GM18507 (cell line): ENCODE measurements around the gene LRRC43.

Experiments
- DNase-seq: peaks from one replicate; pipeline ENCODE4 v3.0.0; 2011; ENCODE audit warnings: low read depth; ENCODE audit not compliant: insufficient read length; ENCODE audit errors: extremely low spot score
- FAIRE-seq: peaks from 2 replicates; lab custom pipeline; 2011; peaks lifted over from hg19 to GRCh38; lab: Jason Lieb, UNC

LRRC43 gene

DNA sequence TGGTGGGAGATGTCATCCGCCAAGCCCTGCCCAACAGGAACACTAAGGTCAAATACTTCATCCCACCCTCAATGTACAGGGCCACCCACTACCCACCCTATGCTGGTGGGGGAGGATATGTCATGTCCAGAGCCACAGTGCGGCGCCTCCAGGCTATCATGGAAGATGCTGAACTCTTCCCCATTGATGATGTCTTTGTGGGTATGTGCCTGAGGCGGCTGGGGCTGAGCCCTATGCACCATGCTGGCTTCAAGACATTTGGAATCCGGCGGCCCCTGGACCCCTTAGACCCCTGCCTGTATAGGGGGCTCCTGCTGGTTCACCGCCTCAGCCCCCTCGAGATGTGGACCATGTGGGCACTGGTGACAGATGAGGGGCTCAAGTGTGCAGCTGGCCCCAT, 24.1 kb downstream of the LRRC43 start:
- FAIRE-seq (no peak), DNase-seq (no peak)

DNA sequence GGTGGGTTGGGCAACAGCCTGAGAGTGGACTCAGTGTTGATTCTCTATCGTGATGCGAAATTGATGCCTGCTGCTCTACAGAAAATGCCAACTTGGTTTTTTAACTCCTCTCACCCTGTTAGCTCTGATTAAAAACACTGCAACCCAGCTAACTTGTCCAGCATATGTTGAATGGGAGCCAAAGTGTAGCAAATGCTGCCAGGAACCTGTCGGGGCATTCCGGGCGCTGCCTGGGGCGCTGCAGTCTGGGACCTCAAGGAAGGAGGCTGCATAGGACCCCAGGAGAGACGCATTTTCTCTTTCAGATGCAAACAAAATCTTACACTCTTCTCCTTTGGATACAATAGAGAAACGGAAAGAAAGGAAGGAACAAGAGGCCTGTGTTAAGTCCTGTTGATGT, 24.5 kb downstream of the LRRC43 start:
- DNase-seq (no peak), FAIRE-seq (no peak)

DNA sequence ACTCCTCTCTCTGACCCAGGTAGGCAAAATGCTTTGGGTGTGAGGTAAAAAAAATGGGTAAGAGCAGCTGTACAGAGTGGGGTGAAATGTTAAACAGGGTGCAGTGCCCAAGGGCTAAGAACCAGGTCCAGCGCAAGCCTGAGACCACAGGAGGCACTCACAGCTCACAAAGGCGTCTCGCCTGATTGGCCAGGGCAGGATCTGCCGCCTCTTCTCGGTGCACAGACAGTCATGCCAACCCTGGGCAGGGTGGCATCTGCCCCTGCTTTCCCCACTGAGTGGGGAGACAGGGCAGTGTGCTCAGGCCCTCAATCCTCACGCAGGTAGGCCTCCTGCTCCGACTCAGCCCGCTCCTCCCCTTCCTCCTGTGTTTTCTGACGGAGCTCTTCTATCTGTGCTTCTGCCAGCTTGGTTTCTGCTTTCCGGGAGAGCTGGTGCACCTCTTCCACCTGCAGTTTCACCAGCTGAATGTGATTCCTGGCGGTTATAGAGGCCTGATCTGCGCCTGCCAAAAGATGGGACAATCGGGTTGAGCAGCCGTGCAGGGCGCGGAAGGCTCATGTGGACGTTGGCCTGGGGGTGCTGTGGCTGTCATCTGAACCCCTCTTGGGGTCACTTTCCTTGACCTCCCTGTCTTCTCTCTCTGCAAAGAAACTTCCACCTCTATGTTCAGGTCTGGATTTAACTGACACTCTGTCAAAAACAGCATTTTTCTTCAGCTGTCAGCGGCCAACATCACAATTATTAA, 25.3 kb downstream of the LRRC43 start:
- DNase-seq = no peak
- no peak for FAIRE-seq

DNA sequence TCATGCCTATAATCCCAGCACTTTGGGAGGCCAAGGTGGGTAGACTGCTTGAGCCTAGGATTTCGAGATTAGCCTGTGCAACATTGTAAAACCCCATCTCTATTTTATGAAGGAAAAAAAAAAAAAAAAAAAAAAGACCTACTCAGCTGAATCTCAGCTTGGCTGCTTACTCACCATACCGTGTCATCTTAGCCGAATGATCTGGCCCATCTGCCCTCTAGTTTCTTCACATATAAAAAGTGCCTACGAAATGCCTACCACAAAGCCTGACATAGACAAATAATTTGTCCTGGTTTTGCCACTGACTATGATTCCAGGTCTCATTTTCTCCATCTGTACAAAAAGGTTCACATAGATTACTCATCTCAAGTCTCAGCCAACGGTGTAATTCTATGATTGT, 32.8 kb downstream of the LRRC43 start:
- DNase-seq = no peak
- no peak for FAIRE-seq

DNA sequence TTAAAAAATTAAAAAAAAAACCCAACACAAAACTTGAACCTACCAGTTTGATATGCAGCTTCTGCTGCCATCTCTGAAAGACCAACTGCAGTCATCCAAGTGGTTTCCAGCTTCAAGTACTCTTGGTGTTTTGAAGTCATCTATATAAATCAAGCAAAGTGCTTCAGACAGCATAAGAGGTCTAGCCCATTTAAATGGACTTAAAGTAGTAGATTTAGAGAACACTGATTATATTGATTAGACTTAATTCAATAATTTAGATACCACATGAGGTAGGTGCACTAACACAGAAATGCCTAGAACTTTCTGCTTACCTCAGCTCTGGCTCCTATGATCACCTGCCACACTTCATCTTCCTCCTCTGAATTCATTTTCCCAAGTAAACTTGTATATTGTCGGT, 33.5 kb downstream of the LRRC43 start:
- FAIRE-seq (no peak), DNase-seq (no peak)

DNA sequence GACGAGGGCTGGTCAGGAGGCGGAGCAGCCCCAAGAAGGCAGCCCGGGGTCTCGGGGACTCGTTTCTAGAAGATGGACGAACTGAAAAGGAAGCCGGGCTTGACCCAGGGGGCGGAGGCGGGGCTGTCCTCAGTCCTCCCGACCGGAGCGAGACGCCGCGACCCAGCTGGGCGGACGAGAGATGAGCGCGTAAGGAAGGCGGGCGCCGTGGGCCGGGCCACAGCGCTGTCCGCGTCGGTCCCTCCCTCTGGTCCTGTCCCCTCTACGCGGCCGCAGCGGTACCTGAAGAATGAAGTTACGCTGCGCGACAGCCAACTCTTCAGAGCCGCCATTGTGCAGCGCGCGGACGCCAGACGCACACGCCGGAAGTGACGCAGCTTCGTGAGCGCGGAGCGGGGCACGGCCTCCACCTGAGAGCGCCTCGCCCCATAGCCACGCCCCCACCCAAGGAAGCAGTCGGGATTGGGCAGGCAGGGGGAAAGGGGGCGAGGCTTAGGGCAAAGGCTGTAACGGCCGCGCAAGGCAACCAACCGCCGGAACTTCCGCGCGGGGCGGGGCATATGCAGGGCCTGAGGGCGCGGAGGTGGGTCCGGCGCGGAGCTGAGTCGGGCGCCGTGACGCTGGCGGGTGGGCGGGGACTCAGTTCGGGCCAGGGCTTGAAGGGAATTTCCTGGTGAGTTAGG, 42.9 kb downstream of the LRRC43 start, which contains the start of gene DIABLO:
Gene DIABLO, minus strand, starts transcription at position 370 of the 683 bp plus-strand sequence. Its CDS starts 38 bp downstream, at position 332.
- DNase-seq = peak; percentile 93
- peak; percentile 100 for FAIRE-seq

DNA sequence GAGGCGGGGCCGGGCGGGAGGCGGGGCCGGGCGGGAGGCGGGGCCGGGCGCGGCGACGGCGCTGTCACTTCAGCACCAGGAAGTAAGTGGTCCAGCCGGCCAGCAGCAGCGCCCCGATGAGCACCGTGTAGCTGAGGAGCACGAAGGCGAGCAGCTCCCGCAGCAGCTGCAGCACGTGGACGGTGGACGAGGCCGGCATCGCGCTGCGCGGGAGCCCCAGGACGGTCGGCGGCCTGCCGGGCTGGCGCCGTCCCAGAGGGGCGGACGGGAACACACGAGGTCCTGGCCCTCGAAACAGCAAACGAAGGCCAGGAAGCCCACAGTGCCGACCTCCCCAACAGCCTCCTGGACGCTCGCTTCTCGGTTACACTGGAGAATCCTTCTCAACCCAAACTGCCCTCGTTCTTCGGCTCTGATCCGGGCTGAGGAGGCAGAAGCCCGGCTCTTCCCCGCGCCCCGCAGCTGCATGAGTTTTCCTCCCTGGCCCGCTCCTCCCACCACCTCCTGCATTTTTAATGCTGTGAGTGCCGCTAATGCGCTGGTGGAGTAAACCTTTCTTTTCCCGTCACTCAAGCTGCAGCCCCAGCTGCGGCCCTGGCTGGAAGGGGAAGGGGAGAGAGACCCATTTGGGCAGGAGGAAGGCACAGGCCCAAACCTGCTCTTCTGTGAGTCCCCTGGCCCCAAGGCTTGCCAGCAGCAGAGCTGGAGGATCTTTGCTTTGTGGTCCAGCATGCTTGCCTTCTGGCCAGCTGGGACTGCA, 43.6 kb downstream of the LRRC43 start:
- no peak for DNase-seq
- FAIRE-seq = no peak

DNA sequence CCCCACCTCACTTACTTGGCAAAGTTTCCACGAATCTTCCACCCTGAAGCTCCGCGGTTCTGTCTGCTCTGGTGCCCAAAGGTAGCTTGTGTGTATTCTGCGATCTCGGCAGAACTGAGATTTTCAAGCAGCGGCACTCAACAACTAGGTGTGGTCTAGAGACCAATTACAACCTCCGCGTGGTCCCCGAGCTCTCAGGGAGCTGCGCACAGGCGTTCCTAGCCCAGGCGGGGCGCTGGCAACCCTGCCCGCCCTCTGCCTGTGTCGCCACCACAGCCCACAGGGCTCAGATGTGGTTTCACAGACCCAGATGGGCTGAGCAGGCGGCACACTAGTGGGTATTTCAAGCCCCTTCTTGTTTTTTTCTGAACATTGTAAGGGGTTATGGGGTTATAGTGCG, 44.4 kb downstream of the LRRC43 start:
- FAIRE-seq (no peak), DNase-seq (no peak)

DNA sequence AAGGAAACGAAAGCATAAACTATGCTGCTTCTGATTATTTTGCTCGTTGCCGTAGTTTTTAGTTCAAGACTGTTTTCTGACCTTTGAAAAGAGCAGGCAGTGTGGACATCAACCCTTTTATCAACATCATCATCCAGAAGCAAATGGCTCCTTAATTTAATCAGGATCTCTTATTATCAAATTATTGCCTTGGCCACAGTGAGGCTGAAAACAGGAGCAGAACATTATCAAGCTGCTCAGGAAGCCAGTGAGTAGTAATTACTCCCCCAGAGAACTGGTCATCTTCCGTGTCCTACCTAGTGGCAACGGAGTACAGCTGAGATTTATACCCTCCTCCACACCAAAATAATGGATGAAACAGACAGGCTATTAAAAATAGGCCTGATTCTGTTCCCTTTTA, 45.2 kb downstream of the LRRC43 start:
- FAIRE-seq (no peak), DNase-seq (no peak)

DNA sequence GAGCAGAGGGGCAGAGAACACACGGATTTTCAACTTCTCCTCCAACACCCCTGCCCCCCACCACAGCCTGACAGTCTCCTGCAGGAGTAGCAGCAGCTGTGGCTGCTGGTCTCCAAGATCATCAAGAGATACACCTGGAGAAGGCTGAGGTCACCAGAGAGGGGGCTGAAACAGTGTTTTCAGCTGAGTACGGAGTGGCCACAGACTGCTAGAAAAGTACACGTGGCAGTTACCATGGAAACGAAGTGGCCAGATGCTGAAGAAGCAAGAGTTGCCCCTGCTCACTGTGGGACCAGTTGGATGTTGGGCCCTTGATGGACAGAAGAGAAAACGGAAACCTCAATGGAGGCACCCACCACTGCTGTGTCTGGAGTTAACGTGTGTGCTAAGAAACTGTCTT, 47.9 kb downstream of the LRRC43 start:
- DNase-seq = no peak
- no peak for FAIRE-seq

DNA sequence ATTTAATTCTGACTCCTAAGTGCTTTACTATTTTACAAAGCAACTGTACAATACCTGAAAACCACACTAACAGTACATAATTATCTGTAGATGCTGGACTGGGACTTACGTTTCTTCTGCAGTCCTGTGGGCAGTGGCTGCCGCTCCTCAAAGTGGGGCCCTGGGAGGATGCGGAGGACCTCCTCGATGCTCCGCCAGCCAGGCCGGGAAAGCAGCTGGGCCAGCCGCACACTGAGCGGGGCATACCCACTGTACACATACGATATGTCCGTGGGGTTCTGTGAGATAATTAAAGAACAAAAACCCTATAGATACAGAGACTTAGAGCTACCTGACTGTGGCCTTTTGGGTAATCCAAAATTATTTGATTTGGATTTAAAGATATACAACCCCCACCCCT, 49.8 kb downstream of the LRRC43 start:
- DNase-seq (no peak), FAIRE-seq (no peak)

DNA sequence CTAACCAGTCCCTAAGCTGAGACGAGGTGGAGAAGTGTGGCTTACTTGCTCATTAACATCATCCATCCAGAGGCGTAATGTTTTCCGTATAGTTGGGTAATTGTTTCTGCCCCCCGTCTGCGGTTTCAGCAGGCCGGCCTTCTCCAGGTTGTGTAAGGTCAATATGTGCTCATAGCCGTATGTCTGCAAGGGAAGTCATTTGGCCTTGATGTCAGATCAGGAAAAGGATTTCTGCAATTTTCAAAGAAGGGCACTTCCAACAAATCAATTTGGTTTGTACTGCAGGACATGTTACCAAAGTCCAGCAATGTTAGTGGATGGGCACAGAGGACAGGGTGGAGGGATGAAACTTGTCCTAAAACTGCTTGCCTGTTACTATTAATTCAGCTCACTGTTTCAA, 52.8 kb downstream of the LRRC43 start:
- DNase-seq = no peak
- no peak for FAIRE-seq

DNA sequence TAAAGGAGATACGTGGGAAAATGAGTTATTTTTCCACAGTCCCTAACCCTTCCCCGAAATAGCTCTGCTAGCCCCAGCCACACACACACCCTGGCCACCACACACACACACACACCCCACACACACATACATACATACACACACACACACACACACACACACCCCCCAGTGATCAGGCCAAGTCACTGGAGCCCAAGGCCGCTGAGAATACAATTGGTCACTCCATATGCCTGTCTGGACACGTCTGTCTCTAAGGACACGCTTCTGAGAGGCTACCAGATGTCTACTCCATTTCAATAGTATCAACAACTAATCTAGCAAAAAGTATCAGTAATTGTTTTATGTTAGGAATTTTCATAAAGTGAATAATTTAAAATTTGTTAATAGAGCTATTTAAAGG, 55.9 kb downstream of the LRRC43 start:
- no peak for FAIRE-seq
- DNase-seq = no peak

DNA sequence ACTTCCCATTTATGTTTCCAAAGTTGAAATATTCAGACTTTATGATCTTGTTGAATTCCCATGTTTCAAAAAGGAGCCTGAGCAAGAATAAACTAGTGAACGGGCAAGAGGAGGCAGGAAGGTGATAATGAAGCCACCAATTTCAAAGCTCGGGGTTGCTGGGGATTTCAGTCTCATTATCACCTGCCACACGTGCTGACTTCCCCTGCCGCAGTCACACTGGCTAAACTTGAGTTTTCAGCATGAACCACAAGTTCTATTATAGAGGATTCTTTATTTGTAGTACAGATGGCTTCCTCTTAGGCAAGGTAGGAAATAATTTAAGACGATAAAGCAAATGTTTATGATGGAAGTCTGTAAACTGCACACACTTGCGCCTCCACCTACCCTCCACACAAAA, 61.0 kb downstream of the LRRC43 start:
- FAIRE-seq (no peak), DNase-seq (no peak)

DNA sequence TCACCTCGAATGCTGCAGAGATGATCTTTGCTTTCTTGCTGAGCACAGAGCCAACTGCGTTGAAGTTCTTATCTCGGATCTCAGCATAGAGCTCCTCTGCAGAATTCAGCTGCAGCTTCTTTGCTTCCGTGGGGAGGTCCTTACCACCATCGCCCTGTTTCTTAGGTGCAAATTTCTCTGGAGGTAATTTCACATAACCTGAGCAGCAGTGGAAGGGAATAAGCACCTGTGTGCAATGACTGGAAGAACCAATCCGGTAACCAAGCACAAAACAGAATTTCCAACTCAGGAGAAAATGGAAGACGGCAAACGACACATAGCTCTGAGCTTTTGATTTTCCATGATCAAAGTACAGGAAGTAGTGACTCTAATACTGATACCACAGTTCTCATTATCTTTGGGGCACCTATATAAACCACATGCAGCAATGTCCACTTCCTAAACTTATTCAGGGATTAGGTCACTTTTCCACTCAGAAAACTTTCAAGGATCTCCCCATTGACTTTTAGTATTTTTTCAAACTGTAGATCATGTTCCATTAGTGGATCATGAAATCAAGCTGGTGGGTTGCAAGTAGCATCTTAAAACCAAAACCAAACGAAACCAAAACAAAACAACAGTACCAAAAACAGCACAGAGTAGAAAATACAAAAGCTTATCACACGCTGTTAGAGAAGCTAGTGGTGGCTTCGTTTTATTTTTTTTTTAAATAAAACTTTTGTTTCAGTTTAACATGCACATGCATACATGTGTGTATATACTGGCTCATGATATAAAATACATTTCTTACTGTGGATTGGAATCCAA, 61.8 kb downstream of the LRRC43 start:
- FAIRE-seq = no peak

DNA sequence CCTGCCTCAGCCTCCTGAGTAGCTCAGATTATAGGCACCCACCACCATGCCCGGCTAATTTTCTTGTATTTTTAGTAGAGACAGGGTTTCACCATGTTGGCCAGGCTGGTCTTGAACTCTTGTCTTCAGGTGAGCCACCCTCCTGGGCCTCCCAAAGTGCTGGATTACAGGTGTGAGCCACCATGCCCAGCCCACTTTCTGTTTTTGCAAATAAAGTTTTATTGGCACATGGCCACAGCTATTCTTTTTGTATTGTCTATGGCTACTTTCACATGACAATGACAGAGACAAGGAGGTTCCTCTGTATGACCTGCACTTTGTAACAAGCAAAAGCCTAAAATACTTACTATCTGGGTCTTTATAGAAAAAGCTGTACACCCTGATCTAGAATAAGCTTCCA, 62.6 kb downstream of the LRRC43 start:
- no peak for FAIRE-seq
- no peak for DNase-seq

More for the DNA sequence above, 61.8 kb downstream of the LRRC43 start:
- DNase-seq = no peak

DNA sequence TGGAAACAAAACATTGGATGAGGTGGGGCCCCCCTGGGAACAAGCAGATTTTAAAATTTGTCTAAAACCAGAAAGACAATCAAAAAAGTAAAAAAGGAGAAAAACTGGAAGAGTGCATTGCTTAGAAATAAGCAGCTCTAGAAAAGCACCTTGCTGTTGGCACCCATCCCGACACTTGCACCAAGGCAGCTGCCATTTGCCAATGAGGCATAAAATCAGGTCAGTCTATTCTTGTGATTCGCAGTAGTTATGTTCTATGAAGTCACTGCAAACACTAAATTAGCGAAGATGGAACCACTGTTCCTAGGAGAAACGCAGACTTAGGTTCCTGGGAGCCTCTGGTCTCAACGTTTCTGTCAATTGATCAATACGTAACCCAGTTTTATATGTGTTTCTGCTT, 67.1 kb downstream of the LRRC43 start:
- DNase-seq (no peak), FAIRE-seq (no peak)

DNA sequence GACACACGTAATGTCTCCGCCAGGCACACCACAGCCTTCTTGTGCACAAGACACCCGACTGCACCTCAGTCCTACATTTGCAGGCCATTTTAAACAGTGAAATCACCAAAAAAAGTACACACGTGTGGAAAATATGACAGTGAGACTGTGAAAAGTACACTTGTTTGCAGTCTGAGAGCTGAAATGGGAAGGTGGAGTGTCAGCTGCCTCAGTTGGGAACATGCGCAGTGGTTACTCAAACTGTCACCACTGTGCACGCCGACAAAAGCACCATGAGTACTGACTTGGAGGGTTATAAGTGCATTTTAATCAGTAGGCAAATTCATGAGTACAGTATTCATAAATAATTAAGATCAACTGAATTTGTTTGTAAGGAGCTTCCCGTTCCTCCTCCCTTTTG, 67.6 kb downstream of the LRRC43 start:
- DNase-seq = no peak
- FAIRE-seq = no peak
